GM19043 (cell line): ENCODE measurements around the gene ACTL7A.
"Not testable (repeated sequence)": the region's sequence is repeated elsewhere in the genome, so short reads cannot be mapped to it uniquely, and the experiment has no call there.

Experiments
- ATAC-seq: cut with Tn5 transposase; IDR thresholded peaks from one replicate; pipeline ENCODE4 v1.9.1; 2021; ENCODE audit warnings: low read depth; ENCODE audit not compliant: unreplicated experiment

Gene ACTL7A

DNA sequence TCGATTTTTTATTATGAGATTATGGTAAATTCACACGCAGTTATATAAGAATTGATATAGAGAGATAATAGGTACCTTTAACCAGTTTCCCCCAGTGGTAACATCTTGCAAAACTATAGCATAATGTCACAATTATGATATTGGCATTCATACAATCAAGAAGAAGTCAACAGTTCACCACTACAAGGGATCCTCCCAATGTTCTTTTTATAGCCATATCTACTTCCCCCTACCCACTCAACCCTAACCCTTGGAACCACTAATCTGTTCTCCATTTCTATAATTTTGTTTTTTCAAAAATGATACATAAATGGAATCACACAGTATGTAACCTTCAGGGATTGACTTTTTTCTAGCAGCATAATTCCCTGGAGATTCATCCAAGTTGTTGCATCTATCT lies 16.1 kb upstream of the ACTL7A start:
- ATAC-seq: no peak

DNA sequence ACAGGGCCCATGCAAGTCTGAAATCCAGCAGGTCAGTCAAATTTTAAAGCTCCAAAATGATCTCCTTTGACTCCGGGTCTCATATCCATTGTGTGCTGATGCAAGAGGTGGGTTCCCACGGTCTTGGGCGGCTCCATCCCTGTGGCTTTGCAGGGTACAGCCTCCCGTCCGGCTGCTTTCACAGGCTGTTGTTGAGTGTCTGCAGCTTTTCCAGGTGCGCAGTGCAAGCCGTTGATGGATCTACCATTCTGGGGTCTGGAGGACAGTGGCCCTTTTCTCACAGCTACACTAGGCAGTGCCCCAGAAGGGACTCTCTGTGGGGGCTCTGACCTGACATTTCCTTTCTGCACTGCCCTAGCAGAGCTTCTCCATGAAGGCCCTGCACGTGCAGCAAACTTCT lies 13.8 kb upstream of the ACTL7A start:
- ATAC-seq: not testable (repeated sequence)

DNA sequence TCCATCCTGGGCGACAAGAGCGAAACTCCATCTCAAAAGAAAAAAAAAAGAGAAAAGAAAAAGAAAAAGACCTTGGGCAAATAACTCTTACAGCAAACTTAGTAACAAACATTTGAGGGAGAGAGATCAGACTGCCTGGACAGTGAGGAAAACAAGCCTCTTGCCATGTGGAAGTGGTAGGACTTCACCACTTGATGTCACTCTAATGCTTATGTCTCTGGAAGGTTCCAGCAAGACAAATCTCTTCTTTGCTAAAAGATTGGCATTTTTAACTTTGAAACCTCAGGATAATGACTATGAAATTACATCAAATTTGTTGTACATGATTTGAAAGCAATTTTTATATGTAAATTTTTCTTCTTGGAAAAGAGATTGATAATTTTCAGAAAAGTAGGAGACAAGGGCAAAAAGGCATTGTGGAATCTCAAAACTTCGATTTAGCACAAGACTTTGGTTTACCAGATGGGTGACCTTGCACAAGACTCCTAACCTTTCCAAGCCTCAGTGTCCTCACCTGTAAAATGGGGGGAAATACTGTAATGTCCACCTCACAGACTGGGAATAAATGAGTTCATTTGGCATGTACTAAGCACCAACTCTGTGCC lies 11.7 kb upstream of the ACTL7A start:
- ATAC-seq: no peak

DNA sequence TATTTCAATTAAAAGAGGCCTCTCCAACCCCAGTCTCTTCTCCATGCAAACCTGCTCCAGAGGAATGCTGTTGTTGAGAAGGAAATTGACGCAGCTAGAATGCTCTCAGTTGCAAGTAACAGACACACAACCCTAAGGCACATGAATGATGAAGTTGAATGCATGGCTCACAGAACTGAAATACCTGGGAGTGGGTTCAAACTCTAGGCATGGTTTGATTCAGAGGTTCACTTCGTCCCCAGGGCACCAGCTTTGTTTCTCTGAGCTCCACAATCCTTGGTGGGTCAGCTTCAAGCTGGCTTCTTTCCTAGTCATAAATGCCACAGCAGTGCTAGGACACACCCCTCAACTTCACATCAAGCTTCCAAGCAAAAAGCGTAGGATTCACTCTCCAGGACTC lies 10.9 kb upstream of the ACTL7A start:
- no peak for ATAC-seq

DNA sequence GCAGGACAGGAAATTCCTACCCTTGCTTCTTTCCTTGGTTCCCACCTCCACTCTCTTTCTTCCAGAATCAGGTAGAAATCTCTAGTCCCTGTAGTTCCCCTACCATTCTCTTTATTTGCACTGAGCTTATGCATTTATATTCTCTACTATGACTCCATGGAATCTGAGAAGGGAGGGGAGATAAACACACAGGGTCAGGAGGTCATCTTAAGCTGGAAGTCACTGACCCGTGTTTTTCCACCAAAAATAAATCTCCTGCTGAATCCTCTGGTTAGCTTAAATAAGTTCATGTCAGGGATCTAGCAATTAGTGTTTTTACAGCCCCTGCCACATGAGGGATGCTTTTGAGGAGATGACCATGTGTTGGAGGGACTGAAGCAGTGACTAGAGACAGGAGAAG lies 10.0 kb upstream of the ACTL7A start:
- ATAC-seq: no peak

DNA sequence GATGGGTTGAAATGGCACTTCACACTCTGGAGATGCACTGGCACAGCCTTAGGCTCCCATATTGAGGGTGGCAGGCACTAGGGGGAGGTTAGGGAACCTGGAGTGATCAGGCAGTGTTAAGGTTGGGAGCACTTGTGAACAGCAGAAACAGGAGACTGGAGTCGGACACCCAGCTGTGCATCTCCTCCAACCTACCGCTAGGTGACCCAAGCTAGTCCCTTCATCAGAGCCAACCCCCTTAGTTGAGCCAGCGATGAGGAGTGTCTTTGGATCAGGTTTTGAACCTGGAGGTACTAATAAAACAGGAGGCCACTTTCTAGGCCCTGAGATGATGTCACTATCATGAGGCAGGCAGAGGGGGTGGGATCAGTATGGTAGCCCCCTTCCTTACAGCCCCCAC lies 8.0 kb upstream of the ACTL7A start:
- no peak for ATAC-seq

DNA sequence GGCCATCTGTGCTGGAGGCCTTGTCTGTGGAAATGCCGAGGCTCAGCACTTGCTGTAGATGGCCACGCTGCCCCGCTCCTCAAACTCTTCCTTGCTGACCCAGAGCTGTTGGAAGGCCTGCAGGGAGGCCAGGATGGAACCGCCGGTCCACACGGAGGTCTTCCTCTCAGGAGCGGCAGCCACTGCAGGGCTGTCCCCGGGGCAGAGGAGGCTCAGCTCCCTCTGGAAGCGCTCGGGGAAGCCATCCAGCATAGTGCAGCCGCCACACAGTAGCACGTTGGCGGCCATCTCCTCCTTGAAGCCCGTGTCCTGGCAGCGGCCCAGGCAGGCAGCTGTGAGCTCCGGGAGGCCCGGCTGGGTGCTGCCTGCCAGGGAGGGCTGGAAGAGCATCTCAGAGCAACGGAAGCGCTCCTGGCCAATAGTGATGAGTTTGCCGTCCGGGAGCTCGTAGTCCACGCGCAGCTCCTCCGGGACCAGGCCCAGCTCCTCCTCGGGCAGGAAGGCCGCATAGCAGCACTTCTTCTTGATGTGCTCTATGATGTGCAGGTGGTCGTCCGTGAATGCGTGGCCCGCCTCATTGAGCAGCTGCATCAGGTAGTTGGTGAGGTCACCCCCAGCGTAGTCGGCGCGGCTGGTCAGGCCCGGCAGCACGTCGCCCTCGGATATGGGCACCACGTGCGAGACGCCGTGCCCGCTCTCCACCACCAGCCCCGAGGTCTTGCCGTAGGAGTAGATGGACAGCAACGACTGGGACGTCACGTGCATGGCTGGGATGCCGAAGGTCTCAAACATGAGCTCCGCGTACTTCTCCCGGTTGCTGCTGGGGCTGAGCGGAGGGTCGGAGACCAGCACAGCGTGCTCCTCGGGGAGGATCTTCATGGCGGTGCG lies 7.2 kb upstream of the ACTL7A start:
- no peak for ATAC-seq

DNA sequence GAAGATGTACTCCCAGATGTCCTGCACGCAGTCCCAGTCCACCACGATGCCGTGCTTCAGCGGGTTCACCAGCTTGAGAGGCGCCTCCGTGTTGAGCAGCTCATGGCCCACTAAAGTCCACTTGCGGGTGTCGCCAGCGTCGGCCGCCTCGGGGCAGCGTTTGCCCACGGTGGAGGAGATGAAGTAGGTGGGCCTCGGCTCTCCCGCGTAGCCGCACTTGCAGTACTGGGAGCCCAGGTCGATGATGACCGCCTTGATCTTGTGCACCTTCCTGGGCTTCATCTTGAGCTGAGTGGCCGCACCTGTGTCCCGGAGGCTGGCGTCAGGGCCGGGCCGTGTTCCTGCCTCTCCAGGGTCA lies 6.6 kb upstream of the ACTL7A start:
- ATAC-seq: no peak

DNA sequence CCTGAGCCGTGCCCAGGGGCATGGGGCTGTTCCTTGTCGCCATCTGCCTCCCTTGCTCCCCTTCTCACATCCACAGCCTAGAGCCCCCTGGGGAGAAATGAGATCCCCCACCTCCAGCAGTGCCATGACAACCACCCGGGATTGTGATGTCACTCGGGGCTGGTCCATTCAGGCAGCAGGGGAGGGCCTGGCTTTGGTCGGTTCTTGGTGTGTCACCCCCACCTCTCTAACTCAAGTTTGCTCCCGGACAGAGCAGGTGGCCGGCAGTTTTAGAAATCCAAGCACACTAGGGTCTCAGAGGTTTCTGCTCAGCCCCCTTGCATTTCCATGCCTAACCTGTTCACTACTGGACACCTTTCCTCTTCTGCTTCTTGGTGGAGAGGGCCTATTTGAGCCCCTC lies 6.2 kb upstream of the ACTL7A start, which contains the start of gene ACTL7B:
TSS of gene ACTL7B (minus strand) at position 99 of the 400 bp plus-strand sequence. CDS start at position 43, 56 bp downstream.
- ATAC-seq: no peak

DNA sequence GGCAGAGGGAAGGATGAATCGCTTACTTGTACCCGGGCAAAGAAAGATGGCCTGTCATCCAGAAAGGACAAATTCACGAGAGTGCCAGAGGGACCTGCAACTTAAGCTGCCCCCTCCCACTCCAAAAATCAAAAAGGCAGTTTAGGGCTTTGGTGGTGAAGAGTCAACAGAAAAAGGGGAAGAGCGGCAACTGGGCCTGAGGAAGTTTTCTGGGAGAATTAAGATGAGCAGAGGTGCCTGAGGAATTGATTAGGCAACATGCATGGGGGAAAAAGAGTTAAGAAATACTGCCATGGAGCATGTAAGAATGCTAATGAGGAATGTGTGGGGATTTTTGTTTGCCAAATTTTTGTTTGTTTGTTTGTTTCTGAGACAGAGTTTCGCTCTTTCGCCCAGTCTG lies 4.5 kb upstream of the ACTL7A start:
- ATAC-seq: no peak

DNA sequence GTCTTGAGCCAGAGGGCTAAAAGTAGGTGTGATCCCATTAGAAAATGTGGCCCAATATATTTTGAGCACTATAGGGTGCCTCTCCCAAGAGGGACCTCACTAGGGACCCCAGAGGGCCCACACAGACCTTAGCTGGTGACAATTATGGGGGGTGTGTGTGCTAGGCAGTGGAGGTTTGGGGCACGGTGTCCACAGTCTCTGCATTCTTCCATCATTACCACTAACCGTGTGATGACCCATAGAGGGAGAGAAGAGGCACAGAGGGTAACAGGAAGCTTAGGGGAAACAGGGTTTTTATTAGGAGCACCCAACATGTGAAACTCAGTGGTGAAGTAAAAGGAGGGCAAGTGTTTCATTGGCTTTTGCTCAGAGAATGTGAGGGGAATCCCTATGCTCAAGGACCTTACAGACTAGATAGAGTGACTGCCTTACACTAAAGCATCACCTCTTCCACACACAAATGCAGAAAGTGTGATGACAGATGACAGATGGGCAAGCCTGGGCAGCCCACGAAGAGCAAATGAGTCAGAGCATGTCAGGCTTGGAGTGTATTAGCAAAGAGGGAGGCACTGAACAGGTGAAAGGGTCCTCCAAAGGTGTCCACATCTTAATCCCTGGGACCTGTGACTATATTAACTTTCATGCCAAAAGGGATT lies 2.5 kb upstream of the ACTL7A start:
- ATAC-seq: peak; percentile 53

DNA sequence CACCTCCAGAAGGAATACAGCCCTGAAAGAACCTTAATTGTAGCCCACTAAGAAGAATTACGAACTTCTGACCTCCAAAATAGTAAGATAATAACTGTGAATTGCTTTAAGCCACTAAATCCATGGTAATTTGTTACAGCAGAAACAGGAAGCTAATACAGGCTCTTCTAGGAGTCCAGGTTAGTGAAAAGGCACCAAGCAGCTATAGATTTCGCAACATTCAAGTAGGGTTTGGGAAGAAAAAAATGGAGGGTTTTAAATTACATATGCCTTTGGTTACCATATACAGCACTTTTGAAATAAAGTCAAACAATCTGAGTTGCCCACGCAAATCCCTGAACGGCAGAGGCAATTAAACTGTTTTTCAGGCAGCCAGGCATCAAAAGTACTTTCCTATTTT lies 1.7 kb upstream of the ACTL7A start:
- ATAC-seq: no peak

DNA sequence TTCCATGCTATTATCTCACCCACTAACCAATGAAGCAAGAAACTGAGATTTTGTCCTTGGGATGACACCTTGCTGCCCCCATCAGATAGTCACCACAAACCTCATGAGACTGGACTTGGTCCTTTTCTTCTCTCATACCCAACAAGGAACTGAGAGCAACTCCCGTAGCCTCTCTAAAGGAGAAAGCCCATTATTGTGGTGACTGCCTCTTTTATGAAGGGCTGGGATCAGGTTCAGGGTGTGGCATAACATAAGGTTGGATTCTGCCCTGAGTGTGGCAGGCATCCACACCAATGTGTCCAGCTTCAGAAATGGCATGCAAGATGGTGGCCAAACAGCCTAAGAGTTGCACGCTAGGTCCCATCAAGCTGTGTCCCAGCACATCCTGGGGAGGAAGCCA lies 1.3 kb upstream of the ACTL7A start:
- ATAC-seq: no peak

DNA sequence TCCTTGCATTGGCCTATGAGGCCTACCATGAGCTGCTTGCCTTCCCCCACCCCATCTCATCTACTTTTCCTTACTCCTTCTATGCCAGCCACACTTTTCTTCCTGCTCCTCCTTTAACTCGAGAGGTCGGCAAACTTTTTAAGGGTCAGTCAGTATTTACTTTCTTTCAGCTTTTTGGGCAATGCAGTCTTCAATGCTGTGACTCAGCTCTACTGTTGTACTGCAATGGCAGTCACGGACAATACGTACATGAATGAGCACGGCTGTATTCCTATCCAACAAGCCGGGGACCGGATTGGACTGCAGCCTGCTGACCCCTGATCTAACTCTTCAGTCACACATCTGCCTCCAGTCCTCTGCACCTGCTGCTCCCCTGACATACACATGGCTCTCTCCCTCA lies 602 bp upstream of the ACTL7A start:
- no peak for ATAC-seq

DNA sequence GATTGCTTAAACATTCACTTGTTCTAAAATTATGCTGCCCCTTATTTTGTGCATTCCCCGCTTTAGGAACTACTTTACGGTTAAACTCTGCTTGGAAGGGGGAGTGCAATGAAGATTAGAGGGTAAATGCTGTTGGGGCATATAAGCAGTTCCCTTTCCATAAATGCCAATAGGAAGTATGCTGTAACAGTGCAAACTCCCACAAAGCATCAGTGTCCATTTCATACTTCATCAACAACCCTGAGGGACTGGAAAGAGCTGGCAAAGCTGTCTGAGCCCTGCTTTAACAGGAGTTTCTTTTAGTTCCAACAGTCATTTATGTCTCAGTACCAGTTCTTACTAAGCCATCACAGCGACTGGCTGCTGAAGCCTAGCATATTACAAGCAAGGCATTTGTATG lies 1.8 kb downstream of the ACTL7A start:
- no peak for ATAC-seq

DNA sequence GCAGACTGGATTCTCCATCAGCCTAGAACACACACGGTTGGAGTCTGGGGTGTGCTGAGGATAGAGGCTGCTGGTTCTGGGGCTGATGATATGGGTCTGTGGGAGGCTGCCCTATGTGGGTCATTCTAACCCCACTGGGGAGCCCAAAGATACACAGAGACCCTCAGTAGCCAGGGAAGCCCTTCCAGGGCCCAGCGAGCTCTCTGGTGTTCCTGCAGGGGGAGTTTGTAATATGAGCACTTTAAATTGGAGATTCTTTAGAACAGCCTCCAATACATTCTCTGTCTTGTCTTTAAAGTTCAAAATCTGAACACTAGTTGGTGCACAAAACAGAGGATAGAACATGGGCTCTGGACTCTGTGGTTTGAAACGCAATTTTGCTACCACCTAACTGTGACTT lies 2.4 kb downstream of the ACTL7A start:
- ATAC-seq: no peak

DNA sequence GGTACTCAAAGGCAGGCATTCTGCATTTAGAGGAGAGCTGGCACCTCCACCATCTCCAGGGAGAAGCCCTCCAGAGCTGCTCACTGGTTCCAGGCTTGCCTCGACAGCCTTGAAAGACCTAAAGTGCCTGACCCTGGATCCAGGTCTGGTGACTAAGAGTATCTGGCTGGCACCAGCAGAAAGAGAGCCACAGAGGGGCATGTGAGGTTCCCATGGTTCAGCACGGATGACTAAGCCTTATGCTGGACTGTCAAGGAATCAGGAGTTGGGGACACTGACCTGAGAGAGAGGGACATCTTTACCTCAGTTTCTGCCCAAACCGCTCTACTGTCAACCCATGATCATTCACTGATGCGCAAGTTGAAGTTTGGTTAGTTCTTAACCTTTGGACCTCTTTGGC lies 3.0 kb downstream of the ACTL7A start:
- ATAC-seq: no peak

DNA sequence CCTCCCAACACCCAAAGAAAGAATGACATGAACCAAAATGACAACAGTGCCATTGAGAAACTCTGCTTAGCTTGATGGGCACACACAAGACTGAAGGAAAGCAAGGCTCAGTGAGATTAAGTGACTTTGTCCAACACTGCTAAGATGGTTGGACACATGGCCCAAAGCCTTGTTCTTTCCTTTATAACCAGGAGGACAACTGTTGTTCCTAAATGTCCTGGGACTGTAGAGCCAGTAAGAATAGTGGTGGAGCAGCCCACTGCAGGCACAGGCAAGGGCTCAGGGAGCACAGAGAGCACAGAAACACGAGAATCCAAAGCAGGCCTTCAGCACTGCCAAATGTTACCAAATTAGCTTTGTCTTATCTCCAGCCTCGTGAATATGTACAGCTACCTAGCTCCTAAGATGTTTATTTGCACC lies 3.9 kb downstream of the ACTL7A start:
- no peak for ATAC-seq

DNA sequence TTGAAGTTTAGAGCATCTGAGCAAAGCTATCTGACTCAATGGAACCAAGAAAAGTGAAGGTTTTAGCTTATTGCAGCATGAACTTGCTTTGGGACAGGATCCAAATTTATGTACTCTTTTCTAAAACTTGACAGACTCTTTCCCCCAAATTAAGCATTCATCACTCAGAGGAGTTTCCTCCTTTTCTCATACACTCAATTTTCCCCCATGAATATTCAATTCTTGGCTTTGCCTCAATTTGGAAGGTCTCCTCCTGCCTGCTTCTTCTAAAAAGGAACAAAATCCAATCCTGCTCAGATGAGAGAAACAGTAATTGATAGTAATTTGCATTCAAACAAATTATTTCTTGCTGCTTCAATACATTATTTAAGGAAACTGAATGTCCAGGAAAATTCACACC lies 5.0 kb downstream of the ACTL7A start:
- ATAC-seq: no peak

DNA sequence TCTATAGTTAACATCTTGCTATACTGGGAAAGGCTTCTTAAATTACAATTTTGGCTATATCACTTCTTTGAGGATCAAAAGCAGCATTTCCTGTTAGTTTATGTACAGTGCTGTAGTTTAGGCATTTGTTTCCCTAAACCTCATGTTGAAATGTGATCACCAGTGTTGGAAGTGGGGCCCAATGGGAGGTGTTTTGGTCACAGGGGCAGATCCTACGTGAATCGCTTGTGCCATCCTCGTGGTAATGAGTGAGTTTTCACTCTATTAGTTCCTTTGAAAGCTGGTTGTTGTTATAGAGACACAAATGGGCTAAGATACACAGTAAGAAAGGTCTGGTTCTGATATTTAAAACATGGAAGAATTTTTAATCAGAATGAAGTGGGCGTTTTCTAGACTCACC lies 5.8 kb downstream of the ACTL7A start:
- no peak for ATAC-seq

DNA sequence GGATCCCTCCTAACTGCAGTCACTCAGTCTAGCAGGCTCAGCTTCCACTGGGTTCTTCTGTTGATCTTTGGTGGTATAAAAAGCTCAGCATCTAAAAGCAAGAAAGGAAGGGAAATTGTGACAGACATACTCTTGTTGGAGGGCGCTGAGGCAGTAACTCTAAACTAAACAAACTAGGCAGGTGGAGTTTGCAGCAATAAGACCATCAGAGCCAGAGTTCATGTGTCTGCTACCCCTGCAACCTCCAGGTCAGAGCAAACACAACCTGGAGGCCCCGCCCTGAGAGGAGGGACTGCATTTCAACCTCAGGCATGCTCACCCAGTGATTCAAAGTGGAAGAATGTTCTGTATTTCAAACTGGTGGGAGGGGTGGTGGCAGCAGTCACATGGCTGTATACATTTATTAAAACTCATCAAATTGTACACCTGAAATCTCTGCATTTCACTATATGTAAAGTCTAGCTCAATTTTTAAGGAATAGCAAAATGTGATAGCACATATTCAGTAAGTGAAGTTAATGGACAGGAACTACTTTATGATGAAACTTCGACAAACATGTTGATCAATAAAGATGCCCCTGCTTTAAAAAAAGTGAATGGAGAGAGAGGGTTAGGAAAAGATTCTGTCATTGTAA lies 7.1 kb downstream of the ACTL7A start:
- no peak for ATAC-seq
